ENCODE results near the gene EML6. TPM values are rescaled to one million over a fixed set of nuclear protein-coding genes. Genes with fewer than 3 reads are reported as not detected.

EML6 gene
- total RNA-seq, 1 experiment from 2014 or later, result 1.5 TPM

DNA sequence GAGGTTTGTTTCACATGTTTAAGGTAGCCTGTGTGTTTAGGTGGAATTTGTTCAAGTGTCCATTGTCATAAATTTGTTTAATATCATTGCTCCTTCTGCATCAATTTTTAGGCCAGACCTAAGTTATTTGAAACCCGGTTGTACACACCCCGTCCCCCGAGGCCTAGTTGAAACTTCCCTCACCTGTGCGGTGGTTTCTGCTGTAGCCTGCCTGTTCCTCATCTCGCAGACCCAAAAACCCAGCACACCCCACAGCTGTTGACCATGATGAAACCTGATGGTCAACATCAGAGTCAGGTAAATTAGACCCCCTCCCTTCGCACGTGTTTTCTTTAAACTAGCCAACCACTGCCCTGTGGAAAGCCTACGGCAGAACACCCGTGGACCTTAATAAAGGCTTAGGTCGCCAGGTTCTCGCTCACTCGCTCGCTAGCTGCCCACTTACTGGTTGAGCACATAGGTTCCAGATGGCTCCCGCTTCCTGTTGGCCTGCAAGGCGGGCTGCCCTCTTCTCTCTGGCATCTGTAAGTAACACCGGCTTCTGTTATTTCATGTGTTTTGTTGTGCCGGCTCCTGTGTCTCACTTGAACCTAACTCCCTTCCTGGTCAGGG is 64.4 kb downstream of the EML6 start:
- H4K91ac ChIP-seq (ENCODE audit: insufficient read length, low read depth, low read length), result no peak overlapping the region
- no peak overlapping the region for H3K9ac ChIP-seq (ENCODE audit: extremely low read depth, insufficient read length, low read length)
- Mint-ChIP-seq H3K4me1 (no peaks in the 10 kb centered on the region), H3K27me3 (ENCODE audit: low read depth) (no peaks in the 10 kb centered on the region; the same call in 1 of the 2 replicates), H3K9me3 (no peaks in the 10 kb centered on the region), H3K27ac (no peak overlapping the region), H3K4me3 (no peak overlapping the region), H3K36me3 (ENCODE audit: insufficient read depth in 1 of 3, low read depth in 3 of 3) (no peaks in the 10 kb centered on the region)
- H3K14ac ChIP-seq (ENCODE audit: insufficient read depth, low read length), result no peak overlapping the region
- no peak overlapping the region for H4K8ac ChIP-seq (replicated peaks; ENCODE audit: insufficient read length, low read depth, low read length)
- H4K5ac ChIP-seq (ENCODE audit: insufficient read length, low read depth, low read length), result no peak overlapping the region
- H2AK5ac ChIP-seq (ENCODE audit: insufficient read length, low read length), result no peak overlapping the region
- H3K79me1 ChIP-seq (ENCODE audit: insufficient read depth, low read depth, low read length, poor library complexity, severe bottlenecking), result no peaks in the 10 kb centered on the region
- no peaks in the 10 kb centered on the region for H3K23me2 ChIP-seq (ENCODE audit: insufficient read length, low read depth, low read length, poor library complexity, severe bottlenecking)
- H3K9me3 ChIP-seq (ENCODE audit: control insufficient read depth, low read depth, low read length), result no peaks in the 10 kb centered on the region
- H3K79me2 ChIP-seq (ENCODE audit: insufficient read depth, low read length), result no peaks in the 10 kb centered on the region
- no peaks in the 10 kb centered on the region for H3K27me3 ChIP-seq (ENCODE audit: insufficient read depth, low read length)
- H2BK15ac ChIP-seq (ENCODE audit: low read depth, low read length), result no peak overlapping the region
- WGBS (ENCODE audit: extremely low coverage, insufficient read length, low lambda C conversion rate), result no CpG with 5 or more reads among the region's 17 CpGs
- DNase-seq, result no peak
- H2BK120ac ChIP-seq (ENCODE audit: low read depth, low read length, poor library complexity, severe bottlenecking), result no peak overlapping the region
- H3T11ph ChIP-seq (ENCODE audit: low read length), result no peak overlapping the region
- H2BK12ac ChIP-seq (ENCODE audit: insufficient read length, low read depth, low read length), result no peak overlapping the region
- H3K56ac ChIP-seq (ENCODE audit: insufficient read length, low read depth, low read length), result no peak overlapping the region
- no peak overlapping the region for H3K18ac ChIP-seq (ENCODE audit: insufficient read length, low read depth, low read length)
- H2BK20ac ChIP-seq (ENCODE audit: low read depth, low read length, poor library complexity, severe bottlenecking), result peak overlapping the region; percentile 3
- H2AFZ ChIP-seq (ENCODE audit: low read length), result no peak overlapping the region
- H3K4me1 ChIP-seq (ENCODE audit: insufficient read depth, low read length), result no peaks in the 10 kb centered on the region
- no peak overlapping the region for H3K27ac ChIP-seq (ENCODE audit: insufficient read length, low read depth, low read length)
- H4K20me1 ChIP-seq (ENCODE audit: control insufficient read depth, insufficient read depth, insufficient read length), result no peaks in the 10 kb centered on the region
- no peak overlapping the region for H2BK5ac ChIP-seq (ENCODE audit: insufficient read length, low read length)
- H3K4ac ChIP-seq (ENCODE audit: low read depth, low read length), result no peak overlapping the region
- H3K23ac ChIP-seq (ENCODE audit: insufficient read length, low read depth, low read length), result no peak overlapping the region
- no peak for TF ChIP-seq CTCF (conservative IDR thresholded peaks at IDR 0.05)
- no peak overlapping the region for H3K4me2 ChIP-seq (ENCODE audit: insufficient read depth, insufficient read length, low read length)
